ENCODE results near the gene GRM1.

Gene GRM1

DNA sequence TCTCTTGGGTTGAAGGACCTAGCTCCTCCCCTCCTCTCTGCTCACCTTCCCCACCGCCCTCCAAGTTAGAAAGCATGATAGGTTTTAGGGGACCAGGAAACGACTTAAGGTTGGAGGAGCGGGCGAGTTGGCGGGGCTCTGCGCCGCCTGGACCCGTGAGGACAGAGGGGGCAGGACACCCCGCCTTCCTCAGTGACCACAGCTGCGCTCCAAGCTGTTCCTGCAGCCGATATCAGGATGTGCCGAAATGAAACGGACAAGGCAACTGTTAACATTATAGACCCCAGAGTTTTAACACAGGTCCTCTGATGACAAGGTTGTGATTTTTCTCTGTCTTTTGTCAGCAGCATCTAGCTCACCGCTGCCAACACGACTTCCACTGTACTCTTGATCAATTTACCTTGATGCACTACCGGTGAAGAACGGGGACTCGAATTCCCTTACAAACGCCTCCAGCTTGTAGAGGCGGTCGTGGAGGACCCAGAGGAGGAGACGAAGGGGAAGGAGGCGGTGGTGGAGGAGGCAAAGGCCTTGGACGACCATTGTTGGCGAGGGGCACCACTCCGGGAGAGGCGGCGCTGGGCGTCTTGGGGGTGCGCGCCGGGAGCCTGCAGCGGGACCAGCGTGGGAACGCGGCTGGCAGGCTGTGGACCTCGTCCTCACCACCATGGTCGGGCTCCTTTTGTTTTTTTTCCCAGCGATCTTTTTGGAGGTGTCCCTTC is at the start of gene GRM1:
Gene GRM1 (plus strand): TSS at position 212 of the 722 bp plus-strand sequence. CDS start 456 bp downstream, at position 668.
- DNase-seq (ENCODE audit: low read depth in 2 of 2): no peak

DNA sequence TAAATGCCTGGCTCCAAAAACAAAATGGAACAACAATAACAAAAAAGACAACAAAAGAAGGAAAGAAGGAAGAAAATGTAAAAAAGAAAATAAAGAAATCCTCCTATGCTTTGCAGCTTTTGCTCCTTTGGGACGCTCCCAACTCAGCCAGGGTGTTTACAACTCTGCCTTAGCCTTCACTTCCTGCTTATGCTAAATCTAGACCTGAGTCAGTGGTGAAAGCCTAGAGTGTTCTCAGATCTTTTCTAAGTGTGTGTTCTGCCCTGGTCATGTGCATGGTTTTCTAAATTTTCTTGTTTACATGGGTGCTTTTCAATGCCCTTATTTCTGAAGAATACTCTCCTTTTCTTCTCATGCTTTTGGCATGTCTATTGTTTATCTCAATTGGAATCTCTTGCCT is 19.5 kb upstream of the GRM1 start:
- no peak for DNase-seq (ENCODE audit: low read depth in 2 of 2)

DNA sequence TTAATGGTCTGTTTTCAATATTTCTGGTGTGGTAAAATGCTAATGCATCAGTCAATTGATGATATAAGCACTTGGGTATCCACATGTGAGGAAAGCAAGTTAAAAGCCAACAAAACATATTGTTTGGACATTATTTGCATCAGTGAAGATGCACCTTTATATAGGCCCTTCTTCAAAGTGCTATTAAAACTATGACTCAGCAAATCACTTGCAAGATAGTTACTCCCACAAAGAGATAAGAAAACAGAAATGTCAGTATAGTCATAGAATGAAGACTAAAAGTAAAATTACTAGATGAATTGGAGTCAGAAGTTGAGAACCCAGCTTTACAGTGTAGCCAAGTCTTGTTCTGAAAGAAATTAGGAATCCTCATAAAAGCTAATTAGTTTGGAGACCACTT is 14.6 kb upstream of the GRM1 start:
- DNase-seq (ENCODE audit: low read depth in 2 of 2): no peak

DNA sequence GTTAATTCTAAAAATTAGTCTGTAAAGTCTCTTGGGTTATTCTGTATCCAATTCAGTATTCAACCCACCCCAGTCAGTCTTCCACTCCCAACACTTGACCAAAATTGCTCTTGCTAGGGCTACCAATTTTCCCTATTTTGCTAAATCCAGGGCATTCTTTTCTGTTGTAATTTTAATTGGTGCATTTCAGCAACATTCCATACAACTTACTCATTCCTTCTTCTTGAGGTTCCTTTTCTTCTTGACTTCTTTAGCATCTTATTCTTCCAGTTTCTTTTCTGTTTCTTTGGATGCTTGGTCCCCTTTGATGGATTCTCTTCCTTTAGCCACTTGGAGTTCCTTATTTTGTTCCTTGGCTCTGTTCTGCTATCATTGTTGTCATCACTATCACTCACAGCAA is 11.2 kb upstream of the GRM1 start:
- DNase-seq (ENCODE audit: low read depth in 2 of 2): no peak

DNA sequence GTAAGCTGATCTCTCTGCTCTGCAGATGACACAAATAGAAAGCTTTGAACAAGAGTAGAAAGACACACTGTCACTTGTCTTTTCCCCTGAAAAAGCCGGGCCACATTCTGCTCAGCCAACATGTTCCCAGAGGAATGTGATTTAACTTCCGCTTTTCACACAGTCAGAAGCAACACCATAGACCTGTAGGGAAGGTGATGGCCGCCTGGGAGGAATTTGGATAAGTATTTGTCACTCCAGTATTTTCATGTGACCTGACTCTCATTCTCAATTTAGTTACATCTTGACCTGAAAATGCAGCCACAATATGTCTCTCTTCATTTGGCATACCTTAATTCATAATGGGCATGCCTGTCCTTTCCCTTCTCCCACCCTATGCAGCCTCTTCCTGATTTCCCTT is 2.0 kb upstream of the GRM1 start:
- no peak for DNase-seq (ENCODE audit: low read depth in 2 of 2)

DNA sequence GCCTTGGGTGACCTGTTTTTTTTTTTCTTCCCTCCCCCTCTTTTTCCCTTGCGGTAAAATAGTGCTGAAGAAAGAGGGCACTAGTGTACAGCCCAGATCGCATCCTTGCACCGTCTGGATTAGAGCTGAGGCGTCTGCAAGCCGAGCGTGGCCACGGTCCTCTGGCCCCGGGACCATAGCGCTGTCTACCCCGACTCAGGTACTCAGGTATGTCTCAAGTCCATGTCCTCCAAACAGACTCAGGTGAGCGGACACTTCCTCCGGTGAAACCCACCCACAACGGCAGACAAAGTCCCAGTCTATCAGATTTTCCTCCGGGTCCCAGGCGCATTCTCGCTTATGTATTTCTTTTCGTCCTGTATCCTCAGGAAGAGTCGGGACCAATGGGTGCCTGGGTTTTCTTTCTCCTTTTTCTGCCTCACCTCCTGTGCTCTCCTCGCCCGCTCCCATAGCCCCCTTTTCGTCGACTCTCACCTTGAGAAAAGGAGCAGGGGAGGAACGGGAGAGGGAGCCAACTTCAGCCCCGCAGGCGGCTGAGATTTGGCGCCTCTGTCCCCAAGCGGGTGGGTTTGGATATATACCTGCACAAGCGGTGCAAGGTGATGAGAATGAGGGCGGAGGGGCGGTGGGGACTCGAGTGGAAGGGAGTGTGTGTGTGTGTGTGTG is 1.1 kb upstream of the GRM1 start:
- DNase-seq (ENCODE audit: low read depth in 2 of 2): no peak

DNA sequence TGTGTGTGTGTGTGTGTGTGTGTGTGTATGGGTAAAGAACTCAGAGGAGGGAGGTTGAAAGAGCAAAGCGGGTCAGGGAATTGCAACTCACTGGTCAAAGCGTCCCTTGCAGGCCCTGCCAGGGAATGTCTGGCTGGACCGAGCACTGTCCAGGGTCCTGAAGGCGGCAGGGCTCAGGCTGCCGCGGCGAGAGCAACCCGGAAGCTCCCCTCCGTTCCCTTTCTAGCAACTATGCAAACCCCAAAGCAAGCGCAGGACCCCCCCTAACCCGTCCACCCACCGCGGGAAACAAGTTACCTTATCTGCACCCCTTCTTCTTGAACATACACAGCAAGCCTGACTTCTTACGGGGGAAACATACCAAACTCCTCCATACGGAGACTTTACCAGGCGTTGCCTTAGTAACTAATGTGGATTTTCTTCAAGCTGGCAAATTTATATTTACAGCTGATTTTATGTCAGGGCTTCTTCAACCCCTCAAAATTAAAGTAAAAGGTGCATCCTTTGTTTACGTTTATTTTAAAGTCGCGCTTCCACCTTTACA is 538 bp upstream of the GRM1 start:
- DNase-seq (ENCODE audit: low read depth in 2 of 2): peak; percentile 2 to 16

DNA sequence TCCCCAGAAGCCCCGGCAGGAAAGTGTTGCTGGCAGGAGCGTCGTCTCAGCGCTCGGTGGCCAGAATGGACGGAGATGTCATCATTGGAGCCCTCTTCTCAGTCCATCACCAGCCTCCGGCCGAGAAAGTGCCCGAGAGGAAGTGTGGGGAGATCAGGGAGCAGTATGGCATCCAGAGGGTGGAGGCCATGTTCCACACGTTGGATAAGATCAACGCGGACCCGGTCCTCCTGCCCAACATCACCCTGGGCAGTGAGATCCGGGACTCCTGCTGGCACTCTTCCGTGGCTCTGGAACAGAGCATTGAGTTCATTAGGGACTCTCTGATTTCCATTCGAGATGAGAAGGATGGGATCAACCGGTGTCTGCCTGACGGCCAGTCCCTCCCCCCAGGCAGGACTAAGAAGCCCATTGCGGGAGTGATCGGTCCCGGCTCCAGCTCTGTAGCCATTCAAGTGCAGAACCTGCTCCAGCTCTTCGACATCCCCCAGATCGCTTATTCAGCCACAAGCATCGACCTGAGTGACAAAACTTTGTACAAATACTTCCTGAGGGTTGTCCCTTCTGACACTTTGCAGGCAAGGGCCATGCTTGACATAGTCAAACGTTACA is 817 bp downstream of the GRM1 start:
- no peak for DNase-seq (ENCODE audit: low read depth in 2 of 2)

DNA sequence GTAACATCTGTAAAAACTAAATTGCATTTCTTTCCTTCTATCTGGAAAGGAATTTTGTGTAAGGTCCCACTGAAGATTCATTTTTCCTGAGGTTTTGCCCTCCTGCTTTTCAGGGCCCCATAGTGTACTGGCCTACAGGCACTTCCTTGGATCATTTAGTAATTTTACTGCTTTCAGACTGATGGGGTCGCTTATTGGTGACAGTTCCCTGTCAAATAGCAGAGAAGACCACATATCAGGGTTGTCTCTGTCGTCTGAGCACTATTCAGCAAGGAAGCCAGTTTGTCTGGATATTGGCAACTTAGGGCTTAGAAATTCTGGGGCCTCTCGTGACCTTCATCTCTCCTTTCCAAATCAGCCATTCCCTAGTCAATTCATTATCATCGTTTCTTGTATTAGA is 3.5 kb downstream of the GRM1 start:
- no peak for DNase-seq (ENCODE audit: low read depth in 2 of 2)

DNA sequence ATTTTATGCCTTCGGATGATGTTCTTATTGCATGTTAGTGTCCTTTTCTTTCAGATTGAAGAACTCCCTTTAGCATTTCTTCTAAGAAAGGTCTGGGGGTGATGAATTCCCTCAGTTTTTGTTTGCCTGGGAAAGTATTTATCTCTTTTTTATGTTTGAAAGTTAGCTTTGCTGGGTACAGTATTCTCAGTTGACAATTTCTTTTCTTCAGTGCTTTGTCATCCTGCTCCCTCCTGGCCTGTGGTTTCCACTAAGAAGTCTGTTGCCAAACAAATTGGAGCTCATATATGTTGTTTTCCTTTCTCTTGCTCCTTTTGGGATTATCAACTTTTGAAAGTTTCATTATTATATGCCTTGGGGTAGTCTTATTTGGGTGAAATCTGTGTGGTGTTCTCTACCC is 11.5 kb downstream of the GRM1 start:
- DNase-seq (ENCODE audit: low read depth in 2 of 2): no peak

DNA sequence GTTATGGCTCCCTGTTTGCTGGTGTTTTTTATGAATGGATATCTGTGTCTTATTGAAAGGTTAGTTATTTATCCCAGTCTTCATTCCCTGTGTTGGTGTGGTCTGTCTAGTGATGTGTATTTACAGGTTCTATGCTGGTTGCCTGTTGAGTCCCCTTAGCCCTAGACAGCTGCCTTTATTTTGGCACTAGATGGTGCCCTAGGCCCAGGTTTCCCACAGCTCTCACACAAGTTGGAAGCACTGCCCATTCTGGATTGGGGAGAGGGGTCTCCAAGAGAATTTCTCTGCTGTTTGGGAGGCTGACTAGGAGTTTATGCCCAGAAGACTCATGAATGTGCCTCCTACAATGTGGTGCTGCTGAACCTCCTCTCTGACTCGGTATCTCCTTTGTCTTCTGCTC is 12.4 kb downstream of the GRM1 start:
- no peak for DNase-seq (ENCODE audit: low read depth in 2 of 2)

DNA sequence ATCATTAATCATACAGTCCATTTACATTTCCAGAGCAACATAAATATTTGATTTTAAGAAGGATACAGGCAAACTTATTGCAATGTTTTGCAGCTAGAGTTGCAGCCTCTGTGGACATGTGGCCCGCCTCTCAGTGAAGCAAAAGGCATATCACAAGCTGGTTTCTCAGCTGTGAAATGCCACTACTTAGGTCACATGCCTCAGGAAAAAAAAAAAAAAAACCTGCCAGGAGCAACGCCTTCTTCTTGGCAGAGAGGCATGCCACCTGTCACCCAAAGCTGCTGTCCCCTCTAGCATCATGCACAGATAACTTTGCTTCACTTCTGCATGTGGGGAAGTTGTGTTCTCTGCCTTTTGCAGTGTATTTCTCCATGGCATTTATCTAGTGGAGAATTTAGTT is 18.5 kb downstream of the GRM1 start:
- no peak for DNase-seq (ENCODE audit: low read depth in 2 of 2)

DNA sequence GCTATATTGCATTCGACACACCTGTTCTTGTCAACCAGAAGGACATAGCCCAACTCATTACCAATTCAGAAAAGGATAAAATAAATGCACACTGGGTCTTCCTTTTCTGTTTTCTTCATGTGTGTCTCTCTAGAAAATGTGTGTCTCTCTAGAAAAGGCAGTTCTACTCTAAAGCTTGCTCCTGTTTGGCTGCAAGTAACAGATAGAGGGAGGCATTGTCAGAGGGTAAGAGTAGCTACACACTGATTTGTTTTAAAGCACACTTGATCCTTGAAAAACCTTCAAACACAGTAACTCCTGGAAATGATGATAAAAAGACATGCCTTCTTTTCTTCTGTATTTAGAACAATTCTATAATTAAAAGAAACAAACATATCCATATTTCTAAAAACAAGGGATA is 21.3 kb downstream of the GRM1 start:
- DNase-seq (ENCODE audit: low read depth in 2 of 2): no peak

DNA sequence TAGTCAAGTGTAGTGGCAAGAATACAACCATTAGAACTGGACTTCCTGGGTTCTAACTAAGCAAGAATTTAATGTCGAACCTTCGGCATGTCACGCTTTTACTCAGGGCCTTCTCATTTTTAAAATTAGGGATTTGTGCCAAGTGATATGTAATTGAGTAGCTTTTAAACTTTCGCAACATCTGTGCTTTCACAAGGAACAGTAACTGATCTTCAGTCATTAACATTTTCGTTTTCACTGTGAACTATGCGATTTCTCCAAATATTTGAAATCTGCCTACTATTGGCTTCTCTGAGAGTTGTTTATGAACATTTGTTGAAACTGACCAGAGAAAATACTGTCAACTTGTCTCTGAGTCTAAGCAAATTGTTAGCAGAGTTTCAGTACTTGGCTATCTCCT is 27.6 kb downstream of the GRM1 start:
- no peak for DNase-seq (ENCODE audit: low read depth in 2 of 2)

DNA sequence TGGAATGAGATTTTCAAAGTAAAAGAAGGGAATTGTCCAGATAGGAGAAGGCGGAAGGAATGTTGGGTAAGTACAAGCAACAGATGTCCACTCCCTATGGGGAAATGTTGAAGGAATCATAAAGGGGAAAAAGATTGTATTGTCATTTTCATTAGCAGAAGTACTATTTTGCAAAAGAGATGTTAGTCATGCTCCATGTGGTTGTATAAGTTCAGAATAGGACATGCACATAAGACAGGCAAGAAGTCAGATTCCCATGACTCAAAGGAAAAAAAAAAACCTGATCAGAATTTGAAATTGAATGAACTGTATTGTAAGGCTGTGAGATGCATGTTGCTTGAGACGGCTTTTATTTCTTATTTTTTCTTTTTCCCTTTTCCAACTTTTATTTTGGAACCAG is 36.8 kb downstream of the GRM1 start:
- no peak for DNase-seq (ENCODE audit: low read depth in 2 of 2)

DNA sequence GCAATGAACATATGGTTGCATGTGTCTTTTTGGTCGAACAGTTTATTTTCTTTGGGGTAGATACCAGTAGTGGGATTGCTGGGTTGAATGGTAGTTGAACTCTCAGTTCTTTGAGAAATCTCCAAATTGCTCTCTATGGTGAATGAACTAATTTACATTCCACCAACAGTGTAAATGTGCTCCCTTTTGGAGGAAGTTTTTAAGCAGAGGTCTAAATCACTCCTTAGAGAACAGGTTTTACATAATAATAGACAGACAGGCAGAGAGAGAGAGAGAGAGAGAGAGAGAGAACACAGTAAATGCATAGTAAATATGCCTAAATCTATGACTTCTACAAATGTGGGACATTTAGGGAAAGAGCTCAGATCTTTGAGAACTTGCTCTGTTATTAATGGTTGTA is 37.6 kb downstream of the GRM1 start:
- no peak for DNase-seq (ENCODE audit: low read depth in 2 of 2)

DNA sequence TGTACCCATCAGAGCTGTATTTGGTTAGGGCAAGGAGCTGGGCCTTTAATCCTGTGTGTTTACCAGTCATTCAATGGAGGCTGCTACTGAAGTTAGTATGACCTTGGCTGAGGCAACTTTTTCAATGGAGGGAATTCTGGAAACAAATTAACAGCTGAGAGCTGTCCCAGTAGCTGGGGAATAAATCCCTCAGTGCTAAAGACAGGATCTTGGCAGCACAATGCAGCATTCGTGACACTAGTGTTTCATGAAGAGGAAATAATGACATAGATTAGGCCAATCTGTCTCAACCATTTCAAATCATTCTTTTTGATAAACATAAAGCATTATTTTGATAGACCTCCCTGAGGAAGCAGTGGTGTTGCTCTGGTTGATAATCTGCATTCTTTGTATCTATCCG is 42.9 kb downstream of the GRM1 start:
- DNase-seq (ENCODE audit: low read depth in 2 of 2): no peak

DNA sequence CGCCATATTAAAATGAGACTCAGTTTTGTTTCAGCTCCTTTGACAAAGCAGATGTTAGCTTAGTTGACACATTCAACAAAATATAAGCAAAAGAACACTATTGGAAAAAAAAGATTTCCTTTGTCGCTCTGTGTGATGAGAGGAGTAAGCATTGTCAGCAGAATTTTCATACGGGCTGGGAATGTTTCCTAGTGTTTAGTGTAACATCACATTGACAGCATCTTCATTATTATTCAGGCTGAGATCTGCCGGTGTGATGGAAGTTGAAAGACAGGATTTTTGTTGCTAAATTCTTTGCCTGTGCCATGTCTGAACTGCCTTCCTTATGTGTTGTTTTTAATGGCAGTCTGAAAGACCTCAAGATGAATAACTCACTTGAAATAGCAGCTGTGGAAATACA is 49.1 kb downstream of the GRM1 start:
- no peak for DNase-seq (ENCODE audit: low read depth in 2 of 2)

DNA sequence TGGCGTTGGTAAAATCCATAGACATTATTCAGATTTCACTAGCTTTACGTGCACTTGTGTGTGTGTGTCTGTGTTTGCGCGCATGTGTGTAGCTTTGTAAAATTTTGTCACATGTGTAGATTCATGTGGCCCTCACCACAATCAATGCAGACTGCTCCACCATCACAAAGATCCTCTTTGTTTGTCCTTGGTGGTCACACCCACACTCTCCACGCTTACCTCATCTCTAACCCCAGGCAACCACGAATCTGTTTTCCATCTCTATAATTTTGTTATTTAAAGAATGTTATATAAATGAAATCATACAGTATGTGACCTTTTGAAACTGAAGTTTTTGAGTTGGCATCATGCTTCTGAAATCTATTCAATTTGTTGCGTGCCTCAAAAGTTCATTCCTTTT is 58.5 kb downstream of the GRM1 start:
- no peak for DNase-seq (ENCODE audit: low read depth in 2 of 2)

DNA sequence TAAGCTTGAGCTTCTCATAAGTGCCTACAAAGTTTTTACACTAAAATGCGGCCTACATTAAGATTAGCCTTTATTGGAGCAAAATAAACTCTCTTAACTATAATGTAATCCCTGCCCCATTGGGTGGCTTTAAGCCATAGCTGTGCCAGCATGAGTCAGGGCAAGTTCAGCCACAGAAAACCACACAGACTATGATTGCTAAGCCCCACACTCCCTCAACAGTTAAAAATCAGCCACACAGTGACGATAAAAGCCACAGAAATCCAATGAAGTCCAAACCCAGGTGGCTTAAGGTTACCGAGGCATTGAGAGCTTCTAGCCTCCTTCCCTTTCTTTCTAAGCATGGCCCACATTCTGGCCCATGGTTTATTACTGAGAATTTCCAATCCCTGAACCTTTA is 61.6 kb downstream of the GRM1 start:
- DNase-seq (ENCODE audit: low read depth in 2 of 2): no peak

DNA sequence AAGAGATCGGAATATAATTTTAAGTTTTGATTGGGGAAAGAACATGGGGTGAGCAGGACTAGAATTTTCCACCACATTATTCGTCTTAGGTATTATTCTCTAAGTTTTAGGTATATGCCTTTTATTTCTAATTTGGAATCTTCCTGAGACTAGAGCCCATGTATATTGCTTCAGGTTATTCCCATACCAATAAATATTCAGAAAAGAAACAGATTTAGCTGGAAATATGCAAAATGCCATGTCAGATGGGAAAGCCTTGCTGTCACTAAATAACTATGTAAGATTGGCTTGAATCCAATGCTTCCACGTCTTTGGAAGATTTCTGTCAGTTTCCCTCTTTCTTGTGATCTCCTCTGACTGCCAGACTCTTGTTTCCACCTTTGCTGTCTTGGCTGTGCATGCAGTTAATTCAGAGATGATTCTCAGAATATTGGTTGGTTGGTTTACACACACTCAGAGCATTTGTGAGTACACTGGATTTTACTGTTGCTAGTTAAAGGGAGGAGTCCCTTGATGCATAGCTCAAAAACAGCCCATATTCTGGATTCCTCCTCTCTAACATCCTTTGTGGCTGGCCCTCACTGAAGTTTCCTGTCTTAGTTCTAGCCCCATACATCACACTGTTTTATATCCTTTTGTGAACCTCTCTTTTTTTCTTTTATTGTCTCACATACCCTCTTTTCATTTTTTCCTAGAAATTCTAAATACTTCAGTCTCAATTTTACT is 64.3 kb downstream of the GRM1 start:
- DNase-seq (ENCODE audit: low read depth in 2 of 2): no peak

DNA sequence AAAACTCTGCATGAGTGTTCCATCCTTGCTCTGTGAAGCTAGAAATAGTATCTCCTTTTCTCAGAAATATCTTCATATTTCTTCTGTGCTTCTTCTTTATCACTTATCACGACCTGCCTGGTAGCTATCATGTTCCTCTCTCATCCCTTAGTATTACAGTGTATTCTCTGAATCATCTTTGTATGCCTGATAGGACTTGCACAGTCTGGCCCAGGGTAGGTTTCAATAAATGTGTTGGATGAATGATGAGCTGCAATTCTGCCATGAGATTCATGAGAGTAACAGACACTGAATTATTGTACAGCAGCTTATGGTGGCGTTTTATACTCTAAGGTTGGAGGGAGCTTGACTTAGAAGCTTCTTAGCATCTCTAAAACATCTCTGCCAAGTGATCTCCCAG is 66.6 kb downstream of the GRM1 start:
- DNase-seq (ENCODE audit: low read depth in 2 of 2): no peak
